HepG2 (cell line): ENCODE data around the gene NFE2L2. TPM values are rescaled to one million over a fixed set of nuclear protein-coding genes. Genes with fewer than 3 reads are reported as not detected.

Experiments
- ATAC-seq: fragments of 200-7000 bp; cut with Tn5 transposase; 3 replicates; pipeline ENCODE4 v1.9.1; 2020; ENCODE audit warnings: mild to moderate bottlenecking, moderate library complexity
- BruUV-seq: library from RNA; stranded (reverse); fragments of 400-500 nt; replicated peaks from 2 replicates; lab custom pipeline; 2021; lab: Mats Ljungman, UMichigan
- CTCF ChIA-PET: fragments of 300-600 bp; formaldehyde crosslinking; extraction: SDS; loops from one replicate; lab custom pipeline; 2021; ENCODE audit warnings: low total read pairs, inconsistent platforms, low intra/inter-chr PET ratio; lab: Yijun Ruan, JAX
- POLR2A ChIA-PET: fragments of 350-600 bp; sonication (Branson Sonifier 250); formaldehyde crosslinking; loops from one replicate; lab custom pipeline; 2020; ENCODE audit warnings: antibody characterized with exemption, inconsistent platforms; lab: Yijun Ruan, JAX
- DNase-seq: peaks from one replicate; pipeline ENCODE4 v3.0.0-alpha.2; 2015; ENCODE audit warnings: low spot score
- FAIRE-seq: peaks from 3 replicates; lab custom pipeline; 2011; peaks lifted over from hg19 to GRCh38; lab: Jason Lieb, UNC
- H2AFZ ChIP-seq: one replicate; pipeline ENCODE4 v1.6.1; 2011; ENCODE audit warnings: low read length, inconsistent platforms
- H3K27ac ChIP-seq: fragments of 300-600 bp; 3 replicates; pipeline ENCODE4 v1.8.0; 2011; ENCODE audit warnings: mixed run types, mild to moderate bottlenecking, mixed read lengths, low read length, inconsistent platforms; ENCODE audit not compliant: insufficient read depth; ENCODE audit errors: extremely low read length
- H3K27me3 ChIP-seq, 2 experiments: fragments of 200-600 bp in 1 of 2; 2 replicates in 1 of 2; 3 replicates in 1 of 2; pipeline versions ENCODE4 v1.6.0 to v1.8.0; 2011; ENCODE audit warnings: low read length in 2 of 2, mild to moderate bottlenecking in 2 of 2, moderate library complexity in 2 of 2, inconsistent platforms in 1 of 2; ENCODE audit not compliant: insufficient read depth in 2 of 2, control insufficient read depth in 1 of 2
- H3K36me3 ChIP-seq, 2 experiments: fragments of 200-600 bp in 1 of 2; replicated peaks in 1 of 2; 2 replicates in 1 of 2; 3 replicates in 1 of 2; pipeline versions ENCODE4 v1.5.1 to v1.8.0; 2011; ENCODE audit warnings: low read length in 2 of 2, inconsistent platforms in 1 of 2; ENCODE audit not compliant: insufficient read depth in 2 of 2, control insufficient read depth in 1 of 2
- H3K4me1 ChIP-seq: 2 replicates; pipeline ENCODE4 v1.5.1; 2012; ENCODE audit warnings: low read length, inconsistent platforms; ENCODE audit not compliant: insufficient read depth
- H3K4me2 ChIP-seq: 2 replicates; pipeline ENCODE4 v1.6.0; 2011; ENCODE audit warnings: low read depth, low read length, inconsistent platforms
- H3K4me3 ChIP-seq, 3 experiments: fragments of 200-600 bp in 1 of 3; sonication (generic), shearing (Covaris generic) in 1 of 3; replicated peaks in 1 of 3; 2 replicates each; pipeline ENCODE4 v1.5.1; 2011 to 2016; ENCODE audit warnings: low read length in 3 of 3, inconsistent platforms in 2 of 3, low read depth in 2 of 3, mild to moderate bottlenecking in 2 of 3, control low read depth in 1 of 3, mixed read lengths in 1 of 3; ENCODE audit not compliant: insufficient read depth in 1 of 3
- H3K79me2 ChIP-seq: one replicate; pipeline ENCODE4 v1.6.1; 2011; ENCODE audit warnings: low read length, inconsistent platforms; ENCODE audit not compliant: insufficient read depth
- H3K9ac ChIP-seq: 2 replicates; pipeline ENCODE4 v1.6.0; 2011; ENCODE audit warnings: mild to moderate bottlenecking, low read depth, low read length, inconsistent platforms; ENCODE audit not compliant: insufficient read depth
- H3K9me3 ChIP-seq: 2 replicates; pipeline ENCODE4 v1.5.1; 2012; ENCODE audit warnings: mild to moderate bottlenecking, low read length
- H4K20me1 ChIP-seq: 2 replicates; pipeline ENCODE4 v1.6.0; 2011; ENCODE audit warnings: inconsistent platforms, mild to moderate bottlenecking, low read length, moderate library complexity; ENCODE audit not compliant: insufficient read depth
- ELF3 ChIP-seq: IDR thresholded peaks from 2 replicates; pipeline ENCODE4 v1.6.1; 2016; ENCODE audit warnings: missing genetic modification reagents, missing compliant biosample characterization
- GFI1 ChIP-seq: sonication (generic); formaldehyde crosslinking; IDR thresholded peaks from 2 replicates; pipeline ENCODE4 v1.5.0; 2020; ENCODE audit warnings: missing genetic modification reagents, mild to moderate bottlenecking, borderline replicate concordance
- HOXA7 ChIP-seq: sonication (generic); formaldehyde crosslinking; IDR thresholded peaks from 2 replicates; pipeline ENCODE4 v1.8.1; 2022; ENCODE audit warnings: mild to moderate bottlenecking, missing genetic modification reagents, moderate library complexity
- NR3C1 ChIP-seq: sonication (generic); formaldehyde crosslinking; IDR thresholded peaks from 2 replicates; pipeline ENCODE4 v1.4.0; 2020; ENCODE audit warnings: missing genetic modification reagents
- RBM22 ChIP-seq: fragments of 200-400 bp; formaldehyde crosslinking; optimal IDR thresholded peaks from 2 replicates; pipeline ENCODE3; 2017; ENCODE audit warnings: mild to moderate bottlenecking, low read length, moderate library complexity
- WGBS: methylation state at CpG from one replicate; pipeline ENCODE4 v1.1.6; 2017; ENCODE audit warnings: low lambda C conversion rate; 5-methylcytosine and 5-hydroxymethylcytosine counted together
- in situ Hi-C: cut with HindIII; loops from 2 replicates; pipeline ENCODE4 v1.10.0; 2017; ENCODE audit warnings: low pct_unique_long_range_greater_than_20kb; ENCODE audit not compliant: extremely low pct_ligation_motif_present
- intact Hi-C: fragments of 100-400 bp; cut with micrococcal nuclease; formaldehyde crosslinking; loops from one replicate; pipeline ENCODE4 v1.10.0; 2022; ENCODE audit not compliant: unreplicated experiment
- polyA plus RNA-seq, 8 experiments: library from polyadenylated mRNA; depleted of rRNA in 3 of 8; stranded (reverse) in 7 of 8; unstranded in 1 of 8; fragments of >200 nt; fragmentation: Illumina TruSeq in 4 of 8; extraction: Trizol in 4 of 8; gene quantifications; 2 replicates each; pipeline versions ENCODE4 v1.2.1 to v1.2.3, GENCODE V29; 2011 to 2016; ENCODE audit warnings: low read depth in 4 of 8, missing spikeins in 1 of 8, mixed read lengths in 1 of 8; ENCODE audit not compliant: insufficient read depth in 1 of 8
- total RNA-seq, 5 experiments: library from RNA; depleted of rRNA; stranded (reverse); fragments of >200 nt; fragmentation: Illumina TruSeq; extraction: Trizol; gene quantifications; 2 replicates each; pipeline ENCODE4 v1.2.3, GENCODE V29; 2016; ENCODE audit warnings: low read depth in 1 of 5
- TF ChIP-seq, protein P1 (sequence below): sonication (generic); formaldehyde crosslinking; IDR thresholded peaks from 2 replicates; pipeline ENCODE4 v1.5.1; 2020; ENCODE audit warnings: mild to moderate bottlenecking, missing genetic modification reagents

NFE2L2 gene
- total and polyA plus RNA-seq, 2 of the 13 experiments (the other 11 are each of a cell fraction or from before 2014, with no cell fraction given), result 84.6 to 215 TPM

DNA sequence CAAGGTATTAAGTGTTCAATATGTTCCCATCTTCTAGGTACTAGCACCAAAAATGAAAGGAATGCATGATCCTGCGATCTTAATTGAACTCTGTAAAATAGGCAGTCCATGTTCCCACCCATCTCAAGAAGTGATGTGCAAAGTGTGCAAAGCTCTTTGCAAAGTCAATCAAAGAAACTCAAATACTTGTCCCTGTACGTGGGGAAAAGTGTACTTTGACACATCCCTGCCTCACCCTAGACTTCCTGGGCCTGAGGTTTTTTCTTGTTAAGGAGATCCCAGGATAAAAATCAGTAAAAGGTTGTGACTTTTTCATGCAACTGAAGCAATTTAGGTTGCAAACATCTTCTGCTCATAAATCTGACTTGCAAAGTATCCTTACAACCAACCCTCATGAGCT is 26.6 kb downstream of the NFE2L2 start:
- Histone ChIP-seq H3K79me2 (peaks cover 98% of the 10 kb centered on the region), H4K20me1 (peaks cover 96% of the 10 kb centered on the region), H3K27ac (no peak overlapping the region), H3K4me3 (no peak overlapping the region), H2AFZ (no peak overlapping the region), H3K9ac (no peak overlapping the region), H3K27me3 (no peaks in the 10 kb centered on the region), H3K36me3 (peaks cover 19 to 51% of the 10 kb centered on the region in 2 experiments), H3K9me3 (no peaks in the 10 kb centered on the region), H3K4me2 (no peak overlapping the region), H3K4me1 (peaks cover 89% of the 10 kb centered on the region)
- no TSS peak for BruUV-seq
- FAIRE-seq (no peak), ATAC-seq (no peak), DNase-seq (no peak)
- in situ Hi-C loops (no loop called here), intact Hi-C loops (no loop called here)
- TF ChIP-seq RBM22, result peak; percentile 21
- TF ChIP-seq GFI1, result peak; percentile 86
- TF ChIP-seq NR3C1 (CRISPR knock-in tag), result no peak
- no peak for TF ChIP-seq HOXA7 (CRISPR knock-in tag)
- 0 out of 2 replicates have a peak, but pooled peaks have one; percentile 9 for TF ChIP-seq ELF3
- TF ChIP-seq, protein P1, sequence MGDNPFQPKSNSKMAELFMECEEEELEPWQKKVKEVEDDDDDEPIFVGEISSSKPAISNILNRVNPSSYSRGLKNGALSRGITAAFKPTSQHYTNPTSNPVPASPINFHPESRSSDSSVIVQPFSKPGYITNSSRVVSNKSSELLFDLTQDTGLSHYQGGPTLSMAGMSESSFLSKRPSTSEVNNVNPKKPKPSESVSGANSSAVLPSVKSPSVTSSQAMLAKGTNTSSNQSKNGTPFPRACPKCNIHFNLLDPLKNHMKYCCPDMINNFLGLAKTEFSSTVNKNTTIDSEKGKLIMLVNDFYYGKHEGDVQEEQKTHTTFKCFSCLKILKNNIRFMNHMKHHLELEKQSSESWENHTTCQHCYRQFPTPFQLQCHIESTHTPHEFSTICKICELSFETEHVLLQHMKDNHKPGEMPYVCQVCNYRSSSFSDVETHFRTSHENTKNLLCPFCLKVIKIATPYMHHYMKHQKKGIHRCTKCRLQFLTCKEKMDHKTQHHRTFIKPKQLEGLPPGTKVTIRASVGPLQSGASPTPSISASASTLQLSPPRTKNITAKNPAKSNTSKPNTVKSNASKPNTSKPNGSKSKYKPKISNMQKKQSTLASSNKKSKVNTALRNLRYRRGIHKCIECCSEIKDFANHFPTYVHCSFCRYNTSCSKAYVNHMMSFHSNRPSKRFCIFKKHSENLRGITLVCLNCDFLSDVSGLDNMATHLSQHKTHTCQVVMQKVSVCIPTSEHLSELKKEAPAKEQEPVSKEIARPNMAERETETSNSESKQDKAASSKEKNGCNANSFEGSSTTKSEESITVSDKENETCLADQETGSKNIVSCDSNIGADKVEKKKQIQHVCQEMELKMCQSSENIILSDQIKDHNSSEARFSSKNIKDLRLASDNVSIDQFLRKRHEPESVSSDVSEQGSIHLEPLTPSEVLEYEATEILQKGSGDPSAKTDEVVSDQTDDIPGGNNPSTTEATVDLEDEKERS (CRISPR knock-in tag), result 0 out of 2 replicates have a peak, but pooled peaks have one; percentile 25
- CTCF ChIA-PET, result no interaction called here
- POLR2A ChIA-PET, result interaction anchor here (1.5 to 5.6 kb wide), 2 partner anchors 11 to 26 kb away, joined by 5 to 17 read pairs; partner anchors contain the start of gene HNRNPA3
- WGBS, result 33% methylated on average over 2 of the region's 2 CpGs
